ENCODE results near the gene BLVRB. TPM values are rescaled to one million over a fixed set of nuclear protein-coding genes. Genes with fewer than 3 reads are reported as not detected.

BLVRB gene
- total and polyA plus RNA-seq, 2 experiments from 2014 or later: 43.7 to 53.7 TPM

DNA sequence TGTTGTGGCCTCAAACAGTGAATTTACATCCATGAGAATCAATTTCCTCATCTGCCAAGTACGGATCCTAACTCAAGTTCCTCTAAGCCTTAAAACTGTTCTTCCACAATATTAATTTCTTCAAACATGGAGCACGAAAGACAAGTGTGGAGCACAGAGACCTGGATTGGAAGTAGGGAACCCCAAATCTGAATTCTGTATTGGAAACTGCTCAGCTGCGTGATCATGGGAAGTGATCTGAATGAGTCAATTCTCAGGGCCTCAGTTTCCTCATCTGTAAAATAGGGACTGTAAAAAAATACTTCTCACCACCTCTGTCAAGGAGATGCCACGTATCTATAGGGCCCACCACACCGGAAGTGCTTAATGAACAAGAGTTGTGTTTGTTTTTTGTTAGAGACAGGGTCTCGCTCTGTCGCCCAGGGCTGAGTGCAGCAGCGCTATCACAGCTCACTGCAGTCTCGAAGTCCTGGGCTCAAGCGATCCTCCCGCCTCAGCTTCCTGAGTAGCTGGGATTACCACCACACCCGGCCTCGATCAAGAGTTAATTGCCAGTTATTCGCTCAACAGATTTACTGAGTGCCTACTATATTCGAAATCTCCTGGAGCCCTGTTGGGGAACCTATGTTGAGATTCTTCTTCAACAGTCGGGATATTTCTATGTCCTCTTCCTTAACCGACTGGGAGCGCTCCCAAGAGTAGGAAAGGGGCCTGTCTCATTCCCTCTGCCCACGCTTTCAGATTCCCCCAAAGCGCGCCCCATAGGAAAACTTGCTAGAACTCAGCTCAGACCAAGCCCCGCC is 23.0 kb downstream of the BLVRB start (continued):
- TF ChIP-seq, protein P1, sequence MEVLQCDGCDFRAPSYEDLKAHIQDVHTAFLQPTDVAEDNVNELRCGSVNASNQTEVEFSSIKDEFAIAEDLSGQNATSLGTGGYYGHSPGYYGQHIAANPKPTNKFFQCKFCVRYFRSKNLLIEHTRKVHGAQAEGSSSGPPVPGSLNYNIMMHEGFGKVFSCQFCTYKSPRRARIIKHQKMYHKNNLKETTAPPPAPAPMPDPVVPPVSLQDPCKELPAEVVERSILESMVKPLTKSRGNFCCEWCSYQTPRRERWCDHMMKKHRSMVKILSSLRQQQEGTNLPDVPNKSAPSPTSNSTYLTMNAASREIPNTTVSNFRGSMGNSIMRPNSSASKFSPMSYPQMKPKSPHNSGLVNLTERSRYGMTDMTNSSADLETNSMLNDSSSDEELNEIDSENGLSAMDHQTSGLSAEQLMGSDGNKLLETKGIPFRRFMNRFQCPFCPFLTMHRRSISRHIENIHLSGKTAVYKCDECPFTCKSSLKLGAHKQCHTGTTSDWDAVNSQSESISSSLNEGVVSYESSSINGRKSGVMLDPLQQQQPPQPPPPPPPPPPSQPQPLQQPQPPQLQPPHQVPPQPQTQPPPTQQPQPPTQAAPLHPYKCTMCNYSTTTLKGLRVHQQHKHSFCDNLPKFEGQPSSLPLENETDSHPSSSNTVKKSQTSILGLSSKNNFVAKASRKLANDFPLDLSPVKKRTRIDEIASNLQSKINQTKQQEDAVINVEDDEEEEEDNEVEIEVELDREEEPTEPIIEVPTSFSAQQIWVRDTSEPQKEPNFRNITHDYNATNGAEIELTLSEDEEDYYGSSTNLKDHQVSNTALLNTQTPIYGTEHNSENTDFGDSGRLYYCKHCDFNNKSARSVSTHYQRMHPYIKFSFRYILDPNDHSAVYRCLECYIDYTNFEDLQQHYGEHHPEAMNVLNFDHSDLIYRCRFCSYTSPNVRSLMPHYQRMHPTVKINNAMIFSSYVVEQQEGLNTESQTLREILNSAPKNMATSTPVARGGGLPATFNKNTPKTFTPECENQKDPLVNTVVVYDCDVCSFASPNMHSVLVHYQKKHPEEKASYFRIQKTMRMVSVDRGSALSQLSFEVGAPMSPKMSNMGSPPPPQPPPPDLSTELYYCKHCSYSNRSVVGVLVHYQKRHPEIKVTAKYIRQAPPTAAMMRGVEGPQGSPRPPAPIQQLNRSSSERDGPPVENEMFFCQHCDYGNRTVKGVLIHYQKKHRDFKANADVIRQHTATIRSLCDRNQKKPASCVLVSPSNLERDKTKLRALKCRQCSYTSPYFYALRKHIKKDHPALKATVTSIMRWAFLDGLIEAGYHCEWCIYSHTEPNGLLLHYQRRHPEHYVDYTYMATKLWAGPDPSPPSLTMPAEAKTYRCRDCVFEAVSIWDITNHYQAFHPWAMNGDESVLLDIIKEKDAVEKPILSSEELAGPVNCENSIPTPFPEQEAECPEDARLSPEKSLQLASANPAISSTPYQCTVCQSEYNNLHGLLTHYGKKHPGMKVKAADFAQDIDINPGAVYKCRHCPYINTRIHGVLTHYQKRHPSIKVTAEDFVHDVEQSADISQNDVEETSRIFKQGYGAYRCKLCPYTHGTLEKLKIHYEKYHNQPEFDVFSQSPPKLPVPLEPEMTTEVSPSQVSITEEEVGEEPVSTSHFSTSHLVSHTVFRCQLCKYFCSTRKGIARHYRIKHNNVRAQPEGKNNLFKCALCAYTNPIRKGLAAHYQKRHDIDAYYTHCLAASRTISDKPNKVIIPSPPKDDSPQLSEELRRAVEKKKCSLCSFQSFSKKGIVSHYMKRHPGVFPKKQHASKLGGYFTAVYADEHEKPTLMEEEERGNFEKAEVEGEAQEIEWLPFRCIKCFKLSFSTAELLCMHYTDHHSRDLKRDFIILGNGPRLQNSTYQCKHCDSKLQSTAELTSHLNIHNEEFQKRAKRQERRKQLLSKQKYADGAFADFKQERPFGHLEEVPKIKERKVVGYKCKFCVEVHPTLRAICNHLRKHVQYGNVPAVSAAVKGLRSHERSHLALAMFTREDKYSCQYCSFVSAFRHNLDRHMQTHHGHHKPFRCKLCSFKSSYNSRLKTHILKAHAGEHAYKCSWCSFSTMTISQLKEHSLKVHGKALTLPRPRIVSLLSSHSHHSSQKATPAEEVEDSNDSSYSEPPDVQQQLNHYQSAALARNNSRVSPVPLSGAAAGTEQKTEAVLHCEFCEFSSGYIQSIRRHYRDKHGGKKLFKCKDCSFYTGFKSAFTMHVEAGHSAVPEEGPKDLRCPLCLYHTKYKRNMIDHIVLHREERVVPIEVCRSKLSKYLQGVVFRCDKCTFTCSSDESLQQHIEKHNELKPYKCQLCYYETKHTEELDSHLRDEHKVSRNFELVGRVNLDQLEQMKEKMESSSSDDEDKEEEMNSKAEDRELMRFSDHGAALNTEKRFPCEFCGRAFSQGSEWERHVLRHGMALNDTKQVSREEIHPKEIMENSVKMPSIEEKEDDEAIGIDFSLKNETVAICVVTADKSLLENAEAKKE (CRISPR knock-in tag; IDR thresholded peaks at IDR 0.05): no peak
- no peak for TF ChIP-seq EZH2phosphoT487 (IDR thresholded peaks at IDR 0.05; ENCODE audit: unreplicated experiment)
- no peak for TF ChIP-seq ZNF114 (CRISPR knock-in tag; IDR thresholded peaks at IDR 0.05)
- no peak for TF ChIP-seq CREB1 (CRISPR knock-in tag; IDR thresholded peaks at IDR 0.05; ENCODE audit: low read depth)
- TF ChIP-seq, protein P2, sequence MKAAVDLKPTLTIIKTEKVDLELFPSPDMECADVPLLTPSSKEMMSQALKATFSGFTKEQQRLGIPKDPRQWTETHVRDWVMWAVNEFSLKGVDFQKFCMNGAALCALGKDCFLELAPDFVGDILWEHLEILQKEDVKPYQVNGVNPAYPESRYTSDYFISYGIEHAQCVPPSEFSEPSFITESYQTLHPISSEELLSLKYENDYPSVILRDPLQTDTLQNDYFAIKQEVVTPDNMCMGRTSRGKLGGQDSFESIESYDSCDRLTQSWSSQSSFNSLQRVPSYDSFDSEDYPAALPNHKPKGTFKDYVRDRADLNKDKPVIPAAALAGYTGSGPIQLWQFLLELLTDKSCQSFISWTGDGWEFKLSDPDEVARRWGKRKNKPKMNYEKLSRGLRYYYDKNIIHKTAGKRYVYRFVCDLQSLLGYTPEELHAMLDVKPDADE (IDR thresholded peaks at IDR 0.05): no peak

DNA sequence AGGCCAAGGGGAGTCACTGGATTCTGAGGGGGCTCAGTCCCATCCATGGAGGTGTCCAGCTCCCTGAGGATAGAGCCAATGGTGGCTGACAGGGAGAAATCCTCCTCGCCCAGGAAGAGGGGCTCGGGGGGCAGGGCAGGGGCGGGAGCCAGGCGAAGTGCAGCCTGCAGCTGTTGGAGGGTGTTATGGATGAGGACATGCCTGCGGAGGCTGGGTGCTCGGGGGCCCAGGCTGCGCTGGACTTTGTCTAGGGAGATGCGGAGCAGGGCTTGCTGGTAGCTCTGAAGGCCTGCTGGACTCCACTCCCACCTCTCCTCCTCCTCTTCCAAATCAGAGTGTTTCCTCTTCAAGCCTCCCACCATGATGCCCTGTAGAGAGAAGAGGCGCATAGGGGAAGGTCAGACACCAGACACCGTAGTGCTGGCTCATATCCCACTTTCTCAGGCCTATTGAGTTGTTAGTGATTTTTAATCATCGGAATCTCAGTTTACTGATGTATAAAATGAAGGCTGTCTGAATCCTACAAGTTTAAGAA is 23.8 kb downstream of the BLVRB start:
- peaks cover 31% of the 10 kb centered on the region for H3K36me3 Mint-ChIP-seq (ENCODE audit: low read depth)
- Histone ChIP-seq H3K4me1 (ENCODE audit: insufficient read depth) (peaks cover 13% of the 10 kb centered on the region), H3K36me3 (ENCODE audit: insufficient read depth) (peaks cover 16% of the 10 kb centered on the region; the same call in 1 of the 2 replicates), H2AFZ (no peak overlapping the region), H3K27me3 (ENCODE audit: insufficient read depth) (no peaks in the 10 kb centered on the region), H3K4me2 (peak overlapping the region; percentile 80; the same call in 1 of the 2 replicates), H3K79me2 (replicated peaks; ENCODE audit: insufficient read depth) (peaks cover 26% of the 10 kb centered on the region), H3K9me2 (ENCODE audit: insufficient read depth) (no peaks in the 10 kb centered on the region), H3K27ac (ENCODE audit: low read depth) (peak overlapping the region; percentile 80; the same call in 1 of the 2 replicates), H4K20me1 (replicated peaks; ENCODE audit: insufficient read depth) (peaks cover 8% of the 10 kb centered on the region; the same call in 1 of the 2 replicates), H3F3A (replicated peaks; ENCODE audit: low read depth) (peaks cover 22% of the 10 kb centered on the region), H3K4me3 (peak overlapping the region; percentile 57; the same call in 1 of the 2 replicates)
- no peak for DNase-seq (ENCODE audit: low spot score)
- peak overlapping the region; percentile 99 for H3K27ac Mint-ChIP-seq
- no peak for ATAC-seq
- H3K4me1 Mint-ChIP-seq: peaks cover 28% of the 10 kb centered on the region
- peaks cover 3% of the 10 kb centered on the region; the same call in 2 of the 3 replicates for H3K9me3 Mint-ChIP-seq
- peak overlapping the region; percentile 98 for H3K4me3 Mint-ChIP-seq
- no peak for TF ChIP-seq POLR2AphosphoS5 (IDR thresholded peaks at IDR 0.05; ENCODE audit: low read depth)
- TF ChIP-seq, protein P3, sequence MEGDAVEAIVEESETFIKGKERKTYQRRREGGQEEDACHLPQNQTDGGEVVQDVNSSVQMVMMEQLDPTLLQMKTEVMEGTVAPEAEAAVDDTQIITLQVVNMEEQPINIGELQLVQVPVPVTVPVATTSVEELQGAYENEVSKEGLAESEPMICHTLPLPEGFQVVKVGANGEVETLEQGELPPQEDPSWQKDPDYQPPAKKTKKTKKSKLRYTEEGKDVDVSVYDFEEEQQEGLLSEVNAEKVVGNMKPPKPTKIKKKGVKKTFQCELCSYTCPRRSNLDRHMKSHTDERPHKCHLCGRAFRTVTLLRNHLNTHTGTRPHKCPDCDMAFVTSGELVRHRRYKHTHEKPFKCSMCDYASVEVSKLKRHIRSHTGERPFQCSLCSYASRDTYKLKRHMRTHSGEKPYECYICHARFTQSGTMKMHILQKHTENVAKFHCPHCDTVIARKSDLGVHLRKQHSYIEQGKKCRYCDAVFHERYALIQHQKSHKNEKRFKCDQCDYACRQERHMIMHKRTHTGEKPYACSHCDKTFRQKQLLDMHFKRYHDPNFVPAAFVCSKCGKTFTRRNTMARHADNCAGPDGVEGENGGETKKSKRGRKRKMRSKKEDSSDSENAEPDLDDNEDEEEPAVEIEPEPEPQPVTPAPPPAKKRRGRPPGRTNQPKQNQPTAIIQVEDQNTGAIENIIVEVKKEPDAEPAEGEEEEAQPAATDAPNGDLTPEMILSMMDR (conservative IDR thresholded peaks at IDR 0.05; ENCODE audit: low read depth in 2 of 2): no peak
- no peak for TF ChIP-seq EZH2phosphoT487 (IDR thresholded peaks at IDR 0.05; ENCODE audit: unreplicated experiment)
- no peak for TF ChIP-seq JUNB (IDR thresholded peaks at IDR 0.05; ENCODE audit: unreplicated experiment)
- TF ChIP-seq NANOG (IDR thresholded peaks at IDR 0.05; ENCODE audit: borderline replicate concordance): no peak
- TF ChIP-seq ZNF331 (CRISPR knock-in tag; IDR thresholded peaks at IDR 0.05; ENCODE audit: low read depth): no peak
- TF ChIP-seq STAT1 (IDR thresholded peaks at IDR 0.05; ENCODE audit: unreplicated experiment): no peak
- TF ChIP-seq, protein P2 (IDR thresholded peaks at IDR 0.05): no peak
- peaks cover 21% of the 10 kb centered on the region for H3K27me3 Mint-ChIP-seq (ENCODE audit: insufficient read depth, low read depth, poor library complexity)
